ENCODE data around the gene CXCL17. TPM values are rescaled to one million over a fixed set of nuclear protein-coding genes. Genes with fewer than 3 reads are reported as not detected.
A peak's percentile ranks its signal among the peaks of the same experiment; 100 is the strongest.
"Not testable (repeated sequence)": the region's sequence is repeated elsewhere in the genome, so short reads cannot be mapped to it uniquely, and the experiment has no call there.

CXCL17 gene
- polyA plus RNA-seq, 1 experiment = not detected

DNA sequence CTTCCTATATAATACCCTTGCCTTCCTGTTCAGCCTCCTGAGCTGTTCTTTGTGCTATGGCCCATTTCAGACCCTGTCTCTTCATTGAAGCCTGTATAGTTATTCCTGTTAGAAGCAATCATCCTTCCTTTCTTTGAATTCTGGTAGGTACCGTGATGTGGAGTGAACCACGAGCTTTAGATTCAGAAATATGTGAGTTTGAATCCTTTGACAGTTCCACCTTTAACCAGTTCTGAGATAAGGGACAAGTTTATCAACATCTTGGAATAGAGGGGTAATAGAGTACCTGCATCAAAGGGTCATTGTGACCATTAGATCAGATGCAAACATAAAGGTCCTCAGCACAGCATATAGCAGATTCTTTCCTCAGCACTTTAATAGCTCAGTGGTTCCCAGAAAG is 12.3 kb upstream of the CXCL17 start:
- Histone ChIP-seq H3K27ac (ENCODE audit: low read depth, low read length) (no peak overlapping the region), H3K4me3 (ENCODE audit: low read depth, low read length) (no peak overlapping the region), H3K9me3 (ENCODE audit: control insufficient read depth, insufficient read depth, low read length) (no peaks in the 10 kb centered on the region), H3K27me3 (ENCODE audit: control insufficient read depth, insufficient read depth, low read length) (peaks cover 9% of the 10 kb centered on the region)
- POLR2A ChIA-PET = no interaction called here
- TF ChIP-seq, protein P1, sequence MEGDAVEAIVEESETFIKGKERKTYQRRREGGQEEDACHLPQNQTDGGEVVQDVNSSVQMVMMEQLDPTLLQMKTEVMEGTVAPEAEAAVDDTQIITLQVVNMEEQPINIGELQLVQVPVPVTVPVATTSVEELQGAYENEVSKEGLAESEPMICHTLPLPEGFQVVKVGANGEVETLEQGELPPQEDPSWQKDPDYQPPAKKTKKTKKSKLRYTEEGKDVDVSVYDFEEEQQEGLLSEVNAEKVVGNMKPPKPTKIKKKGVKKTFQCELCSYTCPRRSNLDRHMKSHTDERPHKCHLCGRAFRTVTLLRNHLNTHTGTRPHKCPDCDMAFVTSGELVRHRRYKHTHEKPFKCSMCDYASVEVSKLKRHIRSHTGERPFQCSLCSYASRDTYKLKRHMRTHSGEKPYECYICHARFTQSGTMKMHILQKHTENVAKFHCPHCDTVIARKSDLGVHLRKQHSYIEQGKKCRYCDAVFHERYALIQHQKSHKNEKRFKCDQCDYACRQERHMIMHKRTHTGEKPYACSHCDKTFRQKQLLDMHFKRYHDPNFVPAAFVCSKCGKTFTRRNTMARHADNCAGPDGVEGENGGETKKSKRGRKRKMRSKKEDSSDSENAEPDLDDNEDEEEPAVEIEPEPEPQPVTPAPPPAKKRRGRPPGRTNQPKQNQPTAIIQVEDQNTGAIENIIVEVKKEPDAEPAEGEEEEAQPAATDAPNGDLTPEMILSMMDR (IDR thresholded peaks at IDR 0.05; ENCODE audit: low read depth, low read length) = no peak
- CTCF ChIA-PET = interaction anchor here (1.1 to 1.7 kb wide), 4 partner anchors 13 to 74 kb away, joined by 3 to 18 read pairs (median 10); partner anchors contain the start of gene CEACAM1
- no peak for DNase-seq (ENCODE audit: low read depth, low spot score)

DNA sequence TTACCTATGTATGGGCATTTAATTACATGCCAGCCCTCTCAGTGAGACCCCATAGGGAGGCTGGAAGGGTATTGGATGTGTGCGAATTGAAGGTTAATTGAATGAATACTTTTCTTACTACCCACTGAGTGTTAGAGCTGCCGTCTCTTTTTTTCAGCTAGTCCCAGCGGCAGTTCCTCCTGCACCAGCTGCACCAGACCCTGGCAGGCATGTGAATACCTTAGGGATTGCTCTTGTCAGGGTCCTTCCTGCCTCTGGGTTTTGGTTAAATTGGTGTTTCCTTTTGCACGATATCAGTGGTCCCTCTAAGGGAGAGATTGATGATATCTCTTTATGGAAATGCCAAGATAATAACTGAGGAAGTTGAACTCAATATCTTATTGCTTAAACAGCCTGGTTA is 9.8 kb upstream of the CXCL17 start:
- peaks cover 17% of the 10 kb centered on the region for H3K27me3 ChIP-seq (ENCODE audit: control insufficient read depth, insufficient read depth, low read length)
- H3K9me3 ChIP-seq (ENCODE audit: control insufficient read depth, insufficient read depth, low read length) = no peaks in the 10 kb centered on the region
- no peak overlapping the region for H3K27ac ChIP-seq (ENCODE audit: low read depth, low read length)
- no peak overlapping the region for H3K4me3 ChIP-seq (ENCODE audit: low read depth, low read length)
- ChIA-PET POLR2A (no interaction called here), CTCF (interaction anchor here (1.3 to 4.4 kb wide), 3 partner anchors 12 to 78 kb away, joined by 4 to 44 read pairs (median 5); partner anchors contain the start of gene CEACAM1)
- TF ChIP-seq, protein P1 (IDR thresholded peaks at IDR 0.05; ENCODE audit: low read depth, low read length) = no peak
- no peak for DNase-seq (ENCODE audit: low read depth, low spot score)

DNA sequence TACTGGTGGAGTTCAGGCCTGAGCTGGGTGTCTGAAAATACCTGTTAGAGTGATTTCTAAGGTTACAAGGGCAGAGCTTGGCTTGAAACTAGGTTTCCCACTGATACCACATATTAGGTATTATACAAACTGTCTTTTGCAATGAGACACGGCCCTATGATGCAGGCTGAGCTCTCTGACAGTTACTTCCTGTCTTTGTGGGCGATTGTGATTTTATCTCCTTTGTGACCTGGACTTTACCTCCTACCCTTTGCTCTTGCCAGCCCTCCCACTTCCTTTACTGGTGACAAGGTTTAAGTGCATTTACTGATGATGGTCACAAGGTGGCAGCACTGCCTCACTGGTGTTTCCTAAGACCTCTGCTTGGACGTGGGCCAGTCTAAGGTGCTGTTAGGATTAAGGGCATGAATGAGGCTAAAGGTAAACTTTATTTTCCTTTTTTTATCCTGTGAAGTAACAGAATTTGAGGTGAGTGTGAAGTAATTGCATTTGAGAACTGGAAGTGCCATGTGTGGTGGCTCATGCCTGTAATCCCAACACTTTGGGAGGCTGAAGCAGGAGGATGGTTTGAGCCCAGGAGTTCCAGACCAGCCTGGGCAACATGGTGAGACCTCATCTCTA is 7.7 kb upstream of the CXCL17 start:
- DNase-seq (ENCODE audit: low read depth, low spot score) = peak; percentile 58
- H3K27me3 ChIP-seq (ENCODE audit: control insufficient read depth, insufficient read depth, low read length) = peaks cover 17% of the 10 kb centered on the region

DNA sequence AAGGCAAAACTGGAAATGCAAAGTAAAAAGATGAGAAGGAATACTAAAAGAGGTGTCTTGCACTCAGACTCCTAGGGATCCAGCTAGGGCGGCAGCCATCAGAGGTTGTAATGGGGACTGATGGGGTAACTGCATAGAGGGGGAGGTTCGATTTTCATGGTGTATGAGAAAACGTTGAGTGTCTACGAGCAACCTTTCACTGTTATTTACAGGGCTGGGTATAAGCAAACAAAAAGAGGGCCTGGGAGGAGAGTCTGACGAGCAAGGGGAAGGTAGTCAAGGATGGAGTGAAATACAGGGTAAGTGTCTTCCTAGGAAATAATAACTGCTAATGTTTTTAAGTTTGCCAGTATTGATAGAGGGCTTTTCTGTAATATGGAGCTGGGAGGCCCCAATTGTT is 5.6 kb upstream of the CXCL17 start:
- POLR2A ChIA-PET = not testable (repeated sequence)

More for the DNA sequence above, 7.7 kb upstream of the CXCL17 start:
- no peaks in the 10 kb centered on the region for H3K9me3 ChIP-seq (ENCODE audit: control insufficient read depth, insufficient read depth, low read length)
- no peak overlapping the region for H3K27ac ChIP-seq (ENCODE audit: low read depth, low read length)
- ChIA-PET POLR2A (interaction anchor here (0.5 kb wide), 1 partner anchor 103 kb away, joined by 4 read pairs; no protein-coding TSS in a partner anchor), CTCF (interaction anchor here (0.6 to 4.4 kb wide), 21 partner anchors 9 to 146 kb away, joined by 3 to 44 read pairs (median 4); partner anchors contain the start of genes CEACAM1 and CXCL17)
- H3K4me3 ChIP-seq (ENCODE audit: low read depth, low read length) = no peak overlapping the region
- TF ChIP-seq, protein P1 (IDR thresholded peaks at IDR 0.05; ENCODE audit: low read depth, low read length) = peak; percentile 87

DNA sequence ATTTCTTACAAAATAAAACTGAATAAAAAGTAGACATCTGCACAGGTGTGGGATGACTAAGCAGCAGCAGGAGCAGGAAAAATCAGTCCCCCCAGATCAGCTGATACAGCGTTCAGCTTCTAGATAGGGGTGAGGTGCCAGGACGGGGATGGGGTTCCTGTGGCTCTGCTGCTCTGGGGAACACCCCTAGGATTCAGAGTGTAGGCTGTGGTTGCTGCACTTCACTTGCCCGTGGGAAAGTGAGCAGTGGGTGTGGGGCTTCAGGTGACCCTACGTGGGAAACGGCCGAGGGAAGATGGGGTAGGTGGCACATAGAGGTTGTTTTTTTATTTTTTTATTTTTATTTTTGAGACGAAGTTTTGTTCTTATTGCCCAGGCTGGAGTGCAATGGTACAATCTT is 3.2 kb upstream of the CXCL17 start:
- no peak for DNase-seq (ENCODE audit: low read depth, low spot score)
- ChIA-PET CTCF (interaction anchor here (0.7 to 1.7 kb wide), 2 partner anchors 80 to 83 kb away, joined by 4 to 11 read pairs; partner anchors contain the start of gene CEACAM1), POLR2A (no interaction called here)
- Histone ChIP-seq H3K9me3 (ENCODE audit: control insufficient read depth, insufficient read depth, low read length) (no peaks in the 10 kb centered on the region), H3K27ac (ENCODE audit: low read depth, low read length) (no peak overlapping the region), H3K27me3 (ENCODE audit: control insufficient read depth, insufficient read depth, low read length) (peaks cover 31% of the 10 kb centered on the region), H3K4me3 (ENCODE audit: low read depth, low read length) (no peak overlapping the region)
- TF ChIP-seq, protein P1 (IDR thresholded peaks at IDR 0.05; ENCODE audit: low read depth, low read length) = no peak

More for the DNA sequence above, 5.6 kb upstream of the CXCL17 start:
- not testable (repeated sequence) for H3K4me3 ChIP-seq (ENCODE audit: low read depth, low read length); DNase-seq (ENCODE audit: low read depth, low spot score); H3K27ac ChIP-seq (ENCODE audit: low read depth, low read length); H3K9me3 ChIP-seq (ENCODE audit: control insufficient read depth, insufficient read depth, low read length)
- peaks cover 25% of the 10 kb centered on the region for H3K27me3 ChIP-seq (ENCODE audit: control insufficient read depth, insufficient read depth, low read length)
- CTCF ChIA-PET = interaction anchor here (3.5 kb wide), 1 partner anchor 7 kb away, joined by 25 read pairs; the partner anchor contains the start of gene CXCL17

Measured in AG04450 (cell line).